H1 (cell line): ENCODE measurements around the gene TCF4. TPM values are rescaled to one million over a fixed set of nuclear protein-coding genes. Genes with fewer than 3 reads are reported as not detected.

ENCODE experiments used
- CTCF ChIA-PET: fragments of 300-600 bp; sonication (Branson Sonifier 250); formaldehyde crosslinking; loops from one replicate; lab custom pipeline; 2021; ENCODE audit not compliant: partially characterized antibody; lab: Charles Lee
- POLR2A ChIA-PET: fragments of 300-600 bp; sonication (Branson Sonifier 250); formaldehyde crosslinking; loops from one replicate; lab custom pipeline; 2021; ENCODE audit warnings: inconsistent platforms; ENCODE audit not compliant: partially characterized antibody; lab: Charles Lee
- DNase-seq, 2 experiments: peaks; one replicate each; pipeline versions ENCODE4 v3.0.0 to v3.0.0-alpha.2; 2010 to 2022; ENCODE audit warnings: low spot score in 2 of 2, low read depth in 1 of 2, mixed read lengths in 1 of 2
- FAIRE-seq: peaks from 2 replicates; lab custom pipeline; 2011; peaks lifted over from hg19 to GRCh38; lab: Jason Lieb, UNC
- H2AFZ ChIP-seq: 2 replicates; pipeline ENCODE4 v1.8.1; 2012; ENCODE audit warnings: low read length, inconsistent platforms
- H2AK5ac ChIP-seq: 2 replicates; pipeline ENCODE4 v1.6.1; 2013; ENCODE audit warnings: low read depth, low read length
- H2BK120ac ChIP-seq: replicated peaks from 2 replicates; pipeline ENCODE3; 2013; ENCODE audit warnings: low read depth, low read length, inconsistent platforms
- H2BK12ac ChIP-seq: 2 replicates; pipeline ENCODE4 v1.6.1; 2013; ENCODE audit warnings: low read depth, low read length
- H2BK15ac ChIP-seq: 2 replicates; pipeline ENCODE4 v1.6.1; 2013; ENCODE audit warnings: low read length
- H2BK20ac ChIP-seq: 2 replicates; pipeline ENCODE4 v1.6.1; 2013; ENCODE audit warnings: low read length
- H2BK5ac ChIP-seq: 2 replicates; pipeline ENCODE4 v1.6.1; 2013; ENCODE audit warnings: low read depth, low read length
- H3K14ac ChIP-seq: 2 replicates; pipeline ENCODE4 v1.6.1; 2013; ENCODE audit warnings: inconsistent platforms; ENCODE audit not compliant: insufficient read length
- H3K18ac ChIP-seq: 2 replicates; pipeline ENCODE4 v1.6.1; 2013; ENCODE audit warnings: low read length; ENCODE audit errors: extremely low read depth
- H3K23ac ChIP-seq: 2 replicates; pipeline ENCODE4 v1.6.1; 2013; ENCODE audit warnings: inconsistent platforms; ENCODE audit not compliant: insufficient read length
- H3K23me2 ChIP-seq: 2 replicates; pipeline ENCODE4 v1.6.1; 2013; ENCODE audit warnings: low read depth, low read length
- H3K27ac ChIP-seq: 2 replicates; pipeline ENCODE4 v1.6.1; 2011; ENCODE audit warnings: low read depth, low read length, inconsistent platforms
- H3K27me3 ChIP-seq, 4 experiments: replicated peaks in 1 of 4; 1 replicate in 1 of 4; 2 replicates in 3 of 4; pipeline versions ENCODE4 v1.6.1 to v1.8.1; 2011 to 2013; ENCODE audit warnings: low read length in 3 of 4, mild to moderate bottlenecking in 3 of 4, inconsistent platforms in 2 of 4, mixed read lengths in 2 of 4, moderate library complexity in 1 of 4; ENCODE audit not compliant: control insufficient read depth in 3 of 4, insufficient read depth in 3 of 4; ENCODE audit errors: extremely low read depth in 1 of 4
- H3K36me3 ChIP-seq, 4 experiments: 2 replicates each; pipeline versions ENCODE4 v1.6.1 to v1.8.1; 2011 to 2013; ENCODE audit warnings: mild to moderate bottlenecking in 4 of 4, low read length in 3 of 4, moderate library complexity in 2 of 4, control low read depth in 1 of 4, inconsistent platforms in 1 of 4; ENCODE audit not compliant: insufficient read depth in 4 of 4, control insufficient read depth in 2 of 4
- H3K4ac ChIP-seq: replicated peaks from 2 replicates; pipeline ENCODE3; 2013; ENCODE audit warnings: low read length, low read depth, mixed read lengths, inconsistent platforms; ENCODE audit not compliant: insufficient read length
- H3K4me1 ChIP-seq, 4 experiments: replicated peaks in 1 of 4; 1 replicate in 1 of 4; 2 replicates in 3 of 4; pipeline versions ENCODE4 v1.6.1 to v1.8.1; 2011 to 2013; ENCODE audit warnings: low read length in 3 of 4, inconsistent platforms in 2 of 4, mixed read lengths in 1 of 4; ENCODE audit not compliant: insufficient read depth in 4 of 4, control insufficient read depth in 3 of 4
- H3K4me2 ChIP-seq, 2 experiments: 2 replicates each; pipeline versions ENCODE4 v1.6.1 to v1.8.1; 2011 to 2013; ENCODE audit warnings: low read depth in 2 of 2, low read length in 2 of 2, control low read depth in 1 of 2, inconsistent platforms in 1 of 2, mild to moderate bottlenecking in 1 of 2; ENCODE audit not compliant: insufficient read depth in 1 of 2
- H3K4me3 ChIP-seq, 4 experiments: fragments of 200-600, 300-600 bp in 1 of 4; sonication (generic), shearing (Covaris generic), sonication (Bioruptor Twin) in 1 of 4; 2 replicates each; pipeline versions ENCODE4 v1.5.1 to v1.8.1; 2011 to 2016; ENCODE audit warnings: low read length in 4 of 4, low read depth in 3 of 4, control low read depth in 2 of 4, inconsistent platforms in 2 of 4, mild to moderate bottlenecking in 2 of 4, mixed read lengths in 1 of 4, moderate library complexity in 1 of 4; ENCODE audit not compliant: insufficient read depth in 2 of 4; ENCODE audit errors: extremely low read depth in 1 of 4
- H3K56ac ChIP-seq: replicated peaks from 2 replicates; pipeline ENCODE3; 2013; ENCODE audit warnings: low read depth, mild to moderate bottlenecking, mixed read lengths, low read length, inconsistent platforms; ENCODE audit not compliant: insufficient read length
- H3K79me1 ChIP-seq: 2 replicates; pipeline ENCODE4 v1.6.1; 2013; ENCODE audit warnings: low read depth, low read length, control low read depth
- H3K79me2 ChIP-seq, 2 experiments: 2 replicates each; pipeline versions ENCODE4 v1.6.1 to v1.8.1; 2012 to 2013; ENCODE audit warnings: low read length in 2 of 2, mild to moderate bottlenecking in 2 of 2, inconsistent platforms in 1 of 2; ENCODE audit not compliant: insufficient read depth in 2 of 2, control insufficient read depth in 1 of 2
- H3K9ac ChIP-seq, 4 experiments: replicated peaks in 1 of 4; 1 replicate in 1 of 4; 2 replicates in 3 of 4; pipeline versions ENCODE4 v1.6.1 to v1.8.1; 2011 to 2013; ENCODE audit warnings: low read depth in 3 of 4, low read length in 3 of 4, control low read depth in 2 of 4, mild to moderate bottlenecking in 2 of 4, moderate library complexity in 2 of 4, inconsistent platforms in 1 of 4; ENCODE audit errors: extremely low read depth in 1 of 4
- H3K9me3 ChIP-seq, 2 experiments: 2 replicates each; pipeline versions ENCODE4 v1.6.1 to v1.8.1; 2012 to 2013; ENCODE audit warnings: mild to moderate bottlenecking in 2 of 2, moderate library complexity in 2 of 2, control low read depth in 1 of 2, inconsistent platforms in 1 of 2, low read depth in 1 of 2, low read length in 1 of 2, mixed read lengths in 1 of 2; ENCODE audit not compliant: insufficient read depth in 2 of 2
- H4K20me1 ChIP-seq, 2 experiments: replicated peaks in 1 of 2; 2 replicates each; pipeline versions ENCODE3 to v1.8.1; 2011 to 2013; ENCODE audit warnings: inconsistent platforms in 2 of 2, low read length in 2 of 2, mild to moderate bottlenecking in 1 of 2; ENCODE audit not compliant: insufficient read depth in 2 of 2, control insufficient read depth in 1 of 2
- H4K5ac ChIP-seq: 2 replicates; pipeline ENCODE4 v1.6.1; 2013; ENCODE audit warnings: low read length, low read depth, mixed read lengths, inconsistent platforms; ENCODE audit not compliant: insufficient read length
- H4K8ac ChIP-seq: 2 replicates; pipeline ENCODE4 v1.8.0; 2013; ENCODE audit warnings: mild to moderate bottlenecking, moderate library complexity, low read length, inconsistent platforms; ENCODE audit not compliant: insufficient read depth; ENCODE audit errors: extremely low read depth
- H4K91ac ChIP-seq: replicated peaks from 2 replicates; pipeline ENCODE3; 2013; ENCODE audit warnings: low read length, mixed read lengths, inconsistent platforms; ENCODE audit not compliant: insufficient read length
- ASH2L ChIP-seq: fragments of 200-600, 300-600 bp; sonication (generic); IDR thresholded peaks from one replicate; pipeline ENCODE4 v1.7.1; 2017; ENCODE audit warnings: low read length
- CREB1 ChIP-seq: IDR thresholded peaks from 2 replicates; pipeline ENCODE4 v1.6.1; 2012; ENCODE audit warnings: inconsistent platforms
- HDAC2 ChIP-seq, 2 experiments: fragments of 300-600 bp in 1 of 2; sonication (generic) in 1 of 2; IDR thresholded peaks; 2 replicates each; pipeline ENCODE4 v1.6.1; 2011 to 2012; ENCODE audit warnings: low read depth in 2 of 2, low read length in 2 of 2, mild to moderate bottlenecking in 2 of 2, moderate library complexity in 2 of 2, borderline replicate concordance in 1 of 2, inconsistent platforms in 1 of 2
- JUND ChIP-seq: IDR thresholded peaks from 2 replicates; pipeline ENCODE4 v1.6.1; 2011; ENCODE audit warnings: mild to moderate bottlenecking, improper control_type of control experiment, low read length
- NRF1 ChIP-seq: IDR thresholded peaks from 2 replicates; pipeline ENCODE4 v1.6.1; 2011; ENCODE audit warnings: mild to moderate bottlenecking, low read depth, low read length, improper control_type of control experiment
- RNF2 ChIP-seq: fragments of 200-900, 300-1000 bp; sonication (generic); IDR thresholded peaks from 2 replicates; pipeline ENCODE4 v1.7.1; 2016; ENCODE audit warnings: borderline replicate concordance, low read depth, mild to moderate bottlenecking, antibody characterized with exemption, low read length; ENCODE audit not compliant: poor library complexity, severe bottlenecking; ENCODE audit errors: missing control alignments
- SIRT6 ChIP-seq: IDR thresholded peaks from one replicate; pipeline ENCODE4 v1.7.1; 2012; ENCODE audit warnings: low read length, inconsistent platforms
- SP4 ChIP-seq: IDR thresholded peaks from 2 replicates; pipeline ENCODE4 v1.6.1; 2012; ENCODE audit warnings: low read length, inconsistent platforms
- TCF12 ChIP-seq: IDR thresholded peaks from 2 replicates; pipeline ENCODE4 v1.6.1; 2011; ENCODE audit warnings: low read depth, mild to moderate bottlenecking, low read length
- TEAD4 ChIP-seq: IDR thresholded peaks from 2 replicates; pipeline ENCODE4 v1.6.1; 2012; ENCODE audit warnings: low read depth, low read length, inconsistent platforms, mixed read lengths
- ZNF274 ChIP-seq: IDR thresholded peaks from 2 replicates; pipeline ENCODE4 v1.7.0; 2012; ENCODE audit warnings: low read length, borderline replicate concordance; ENCODE audit errors: extremely low read depth
- WGBS, 2 experiments: shearing (Covaris generic) in 1 of 2; methylation state at CpG; one replicate each; pipeline versions ENCODE4 v1.1.6 to v1.1.7; 2013 to 2015; ENCODE audit warnings: low lambda C conversion rate in 2 of 2, mixed read lengths in 2 of 2, inconsistent platforms in 1 of 2, low coverage in 1 of 2, missing lambda C conversion rate in 1 of 2; ENCODE audit not compliant: insufficient replicate concordance in 2 of 2, insufficient coverage in 1 of 2, insufficient read length in 1 of 2; ENCODE audit errors: extremely low coverage in 1 of 2, missing lambda C conversion rate in 1 of 2; 5-methylcytosine and 5-hydroxymethylcytosine counted together
- polyA plus RNA-seq, 7 experiments: library from polyadenylated mRNA; depleted of rRNA in 3 of 7; stranded (reverse) in 5 of 7; unstranded in 2 of 7; fragments of >200 nt in 5 of 7; fragments of 200-250 nt in 2 of 7; gene quantifications; 1 replicate in 5 of 7; 2 replicates in 1 of 7; 4 replicates in 1 of 7; pipeline versions ENCODE4 v1.2.1 to v1.2.3, GENCODE V29; 2011 to 2013; ENCODE audit warnings: missing spikeins in 2 of 7, mixed read lengths in 2 of 7
- total RNA-seq: library from RNA; stranded (reverse); fragmentation: NEBNext Ultra II Directional; extraction: Animal tissue kit (Norgen Biotek cat#: 25700); gene quantifications from 2 replicates; pipeline ENCODE4 v1.2.1, GENCODE V29; 2021

The TCF4 gene
- total and polyA plus RNA-seq, 2 of the 8 experiments (the other 6 are each of a cell fraction or from before 2014, with no cell fraction given): 59.3 to 118 TPM

- H3K79me1 ChIP-seq: peaks cover 13% of the 10 kb centered on the region
- no peak overlapping the region for H3K14ac ChIP-seq
- H4K91ac ChIP-seq: no peak overlapping the region
- WGBS, 2 experiments: 85% methylated on average over 7 of the region's 7 CpGs; no CpG with 5 or more reads in 1 of the 2 experiments
- no peak overlapping the region for H3K4me2 ChIP-seq
- H2BK15ac ChIP-seq: no peak overlapping the region
- H4K20me1 ChIP-seq: no peaks in the 10 kb centered on the region
- no peak overlapping the region for H2BK120ac ChIP-seq
- H3K36me3 ChIP-seq: peaks cover 0 to 13% (median 2%) of the 10 kb centered on the region in 4 experiments; a peak in 3 of 8 replicates
- no peak overlapping the region for H3K9ac ChIP-seq
- no peaks in the 10 kb centered on the region for H3K23me2 ChIP-seq
- H3K56ac ChIP-seq: no peak overlapping the region
- no peak overlapping the region for H4K5ac ChIP-seq
- peaks cover 6 to 12% of the 10 kb centered on the region in 2 experiments; a peak in 1 of 4 replicates for H3K9me3 ChIP-seq
- no peak overlapping the region for H2BK12ac ChIP-seq
- H3K23ac ChIP-seq: no peak overlapping the region
- no peak overlapping the region for H2BK20ac ChIP-seq
- peaks cover 0 to 88% of the 10 kb centered on the region in 2 experiments; a peak in 2 of 4 replicates for H3K79me2 ChIP-seq
- no peak overlapping the region for H3K4me3 ChIP-seq
- H3K4me1 ChIP-seq: peaks cover 0 to 3% (median 1%) of the 10 kb centered on the region in 4 experiments; a peak in 2 of 7 replicates
- H2AFZ ChIP-seq: no peak overlapping the region
- no peak for DNase-seq
- no peak overlapping the region for H4K8ac ChIP-seq
- POLR2A ChIA-PET: no interaction called here
- H3K27me3 ChIP-seq: peaks cover 0 to 1% (median 0%) of the 10 kb centered on the region in 4 experiments; a peak in 1 of 7 replicates
- no peak overlapping the region for H2BK5ac ChIP-seq
- no peak overlapping the region for H2AK5ac ChIP-seq
- no peak overlapping the region for H3K27ac ChIP-seq
- CTCF ChIA-PET: interaction anchor here (1.0 kb wide), 1 partner anchor 401 kb away, joined by 4 read pairs; no protein-coding TSS in a partner anchor
- TF ChIP-seq TCF12: no peak
- no peak for TF ChIP-seq RNF2
- no peak for TF ChIP-seq ASH2L
- no peak for TF ChIP-seq ZNF274
- TF ChIP-seq HDAC2 (IDR thresholded peaks at IDR 0.05; ENCODE audit: borderline replicate concordance in 1 of 2, low read depth in 2 of 2, low read length in 2 of 2): no peak
- TF ChIP-seq TEAD4: no peak
- TF ChIP-seq CREB1: no peak
- no peak for TF ChIP-seq NRF1
- TF ChIP-seq JUND: no peak
- TF ChIP-seq SP4: no peak
- TF ChIP-seq SIRT6: no peak
- TF ChIP-seq, all 59 proteins: peak for 0
- no peak for FAIRE-seq
- no peak overlapping the region for H3K4ac ChIP-seq
- no peak overlapping the region for H3K18ac ChIP-seq
These were observed 207.4 kb downstream of the TCF4 start for GRCh38 chr18:55380589-55380988.
